NCI-H1436 treated with DMSO at 0.1 percent for 48 hours (cell line): ENCODE measurements around the gene GSTO2.

Source experiments
- DNase-seq: peaks from one replicate; lab custom pipeline; 2025; lab: John Stamatoyannopoulos, UW

The GSTO2 gene

GRCh38 chr10:104326991-104327610 is 58.1 kb downstream of the GSTO2 start:
- DNase-seq: no peak

- no peak for DNase-seq
These were observed 59.0 kb downstream of the GSTO2 start for GRCh38 chr10:104327745-104328645.

- no peak for DNase-seq
These were observed 59.6 kb downstream of the GSTO2 start for GRCh38 chr10:104328646-104328895.

GRCh38 chr10:104328896-104329710 is 60.1 kb downstream of the GSTO2 start:
- DNase-seq: peak; percentile 40

GRCh38 chr10:104329735-104330134 is 60.8 kb downstream of the GSTO2 start:
- no peak for DNase-seq

GRCh38 chr10:104330168-104331110 is 61.5 kb downstream of the GSTO2 start:
- DNase-seq: no peak

GRCh38 chr10:104331208-104331838 is 62.3 kb downstream of the GSTO2 start:
- DNase-seq: no peak

GRCh38 chr10:104332243-104333031 is 63.5 kb downstream of the GSTO2 start:
- no peak for DNase-seq

GRCh38 chr10:104333032-104333727 is 64.2 kb downstream of the GSTO2 start:
- no peak for DNase-seq

GRCh38 chr10:104333728-104334373 is 64.9 kb downstream of the GSTO2 start:
- DNase-seq: no peak

- DNase-seq: no peak
These were observed 65.6 kb downstream of the GSTO2 start for GRCh38 chr10:104334561-104334960.

GRCh38 chr10:104334965-104335650 is 66.1 kb downstream of the GSTO2 start:
- DNase-seq: peak; percentile 78

- no peak for DNase-seq
These were observed 68.0 kb downstream of the GSTO2 start for GRCh38 chr10:104336821-104337467.

GRCh38 chr10:104337521-104337984 is 68.6 kb downstream of the GSTO2 start:
- no peak for DNase-seq

GRCh38 chr10:104337985-104338735 is 69.2 kb downstream of the GSTO2 start, which contains the start of gene ITPRIP:
Gene ITPRIP, minus strand, starts transcription at chr10:104338465. Its CDS starts 22,414 bp downstream, at chr10:104316051.
- no peak for DNase-seq

GRCh38 chr10:104339469-104340110 is 70.6 kb downstream of the GSTO2 start:
- no peak for DNase-seq

- DNase-seq: no peak
These were observed 71.1 kb downstream of the GSTO2 start for GRCh38 chr10:104340111-104340526.
